Measurements from ENCODE around the gene MXRA7. TPM values are rescaled to one million over a fixed set of nuclear protein-coding genes. Genes with fewer than 3 reads are reported as not detected.

Gene MXRA7, protein sequence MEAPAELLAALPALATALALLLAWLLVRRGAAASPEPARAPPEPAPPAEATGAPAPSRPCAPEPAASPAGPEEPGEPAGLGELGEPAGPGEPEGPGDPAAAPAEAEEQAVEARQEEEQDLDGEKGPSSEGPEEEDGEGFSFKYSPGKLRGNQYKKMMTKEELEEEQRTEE
- total RNA-seq (2022) (33.6 and 35.1 TPM in 2 replicates), Bru-seq, nascent RNA (percentile 44 among the genes with signal in this experiment), BruChase-seq, experiment 1, labeled RNA remaining after a 6-hour chase (percentile 48 among the genes with signal in this experiment), BruChase-seq, experiment 2, labeled RNA remaining after a 2-hour chase (percentile 47 among the genes with signal in this experiment)
- long read RNA-seq, full-length matches to known transcripts, result 109 of 115 reads
- long read RNA-seq, partial matches to known transcripts, result 1 of 115 reads
- long read RNA-seq, other reads (novel, unspliced or antisense), result 5 of 115 reads

DNA sequence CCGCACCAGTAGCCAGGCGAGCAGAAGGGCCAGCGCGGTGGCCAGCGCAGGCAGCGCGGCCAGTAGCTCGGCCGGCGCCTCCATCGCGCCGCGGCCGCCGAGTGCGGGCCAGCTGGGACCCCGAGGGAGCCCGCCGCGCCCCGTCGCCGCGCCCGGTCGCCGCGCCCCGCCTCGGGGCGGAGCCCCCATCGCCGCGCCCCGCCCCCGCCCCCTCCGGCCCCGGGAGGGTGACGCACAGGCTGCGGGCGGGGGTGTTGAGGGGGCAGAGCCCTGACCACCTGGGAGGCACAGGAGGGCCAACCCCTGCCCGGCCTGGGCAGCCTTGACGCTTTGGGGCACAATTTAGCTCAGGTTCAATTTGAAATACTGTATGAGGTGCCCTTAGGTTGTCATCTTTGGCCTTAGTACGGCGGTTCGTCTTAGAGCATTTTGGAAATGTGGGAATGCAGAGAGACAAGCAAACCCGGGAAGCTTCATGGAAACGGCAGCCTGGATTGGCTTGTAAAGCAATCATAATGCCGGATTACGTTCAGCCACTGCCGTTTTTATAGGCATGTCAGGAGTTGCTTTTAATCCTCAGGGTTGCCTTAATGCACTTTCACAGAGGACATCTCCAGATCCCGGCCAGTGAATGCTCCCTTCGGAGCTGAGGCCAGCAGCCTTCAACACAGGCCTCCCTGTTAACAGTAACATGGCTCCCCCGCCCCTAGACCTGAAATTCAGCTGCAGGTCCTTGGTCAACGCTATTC lies at the start of gene MXRA7:
TSS of gene MXRA7 (minus strand) at position 103 of the 749 bp plus-strand sequence. CDS start at position 84, 19 bp downstream.
- H3K4me3 Mint-ChIP-seq (ENCODE audit: unreplicated experiment), result peak within 1 kb of the TSS; percentile 76
- intact Hi-C loops (cut with micrococcal nuclease), result loop anchor here (10.0 kb wide), 1 partner anchor 156 kb away; no protein-coding TSS in a partner anchor
- no TSS peak for BruUV-seq (replicated peaks)
- peaks cover 9% of the 10 kb centered on the region for H3K4me1 Mint-ChIP-seq (ENCODE audit: insufficient read depth, unreplicated experiment)
- H3K9me3 Mint-ChIP-seq (ENCODE audit: unreplicated experiment), result no peaks in the 10 kb centered on the region
- TF ChIP-seq, protein P1, sequence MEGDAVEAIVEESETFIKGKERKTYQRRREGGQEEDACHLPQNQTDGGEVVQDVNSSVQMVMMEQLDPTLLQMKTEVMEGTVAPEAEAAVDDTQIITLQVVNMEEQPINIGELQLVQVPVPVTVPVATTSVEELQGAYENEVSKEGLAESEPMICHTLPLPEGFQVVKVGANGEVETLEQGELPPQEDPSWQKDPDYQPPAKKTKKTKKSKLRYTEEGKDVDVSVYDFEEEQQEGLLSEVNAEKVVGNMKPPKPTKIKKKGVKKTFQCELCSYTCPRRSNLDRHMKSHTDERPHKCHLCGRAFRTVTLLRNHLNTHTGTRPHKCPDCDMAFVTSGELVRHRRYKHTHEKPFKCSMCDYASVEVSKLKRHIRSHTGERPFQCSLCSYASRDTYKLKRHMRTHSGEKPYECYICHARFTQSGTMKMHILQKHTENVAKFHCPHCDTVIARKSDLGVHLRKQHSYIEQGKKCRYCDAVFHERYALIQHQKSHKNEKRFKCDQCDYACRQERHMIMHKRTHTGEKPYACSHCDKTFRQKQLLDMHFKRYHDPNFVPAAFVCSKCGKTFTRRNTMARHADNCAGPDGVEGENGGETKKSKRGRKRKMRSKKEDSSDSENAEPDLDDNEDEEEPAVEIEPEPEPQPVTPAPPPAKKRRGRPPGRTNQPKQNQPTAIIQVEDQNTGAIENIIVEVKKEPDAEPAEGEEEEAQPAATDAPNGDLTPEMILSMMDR (IDR thresholded peaks at IDR 0.05; ENCODE audit: unreplicated experiment), result no peak
- POLR2A ChIA-PET, result interaction anchor here (0.6 to 2.7 kb wide), 10 partner anchors 15 to 653 kb away, joined by 3 to 14 read pairs (median 4); partner anchors contain the start of genes JMJD6 and METTL23
- peak; percentile 66 for DNase-seq (ENCODE audit: unreplicated experiment)
- no peaks in the 10 kb centered on the region for H3K27me3 Mint-ChIP-seq (ENCODE audit: insufficient read depth, unreplicated experiment)
- H3K36me3 Mint-ChIP-seq (ENCODE audit: insufficient read depth, unreplicated experiment), result peaks cover 36% of the 10 kb centered on the region
- H3K27ac Mint-ChIP-seq (ENCODE audit: low read depth, unreplicated experiment), result peak within 1 kb of the TSS; percentile 39
- CTCF ChIA-PET, result interaction anchor here (0.6 to 1.2 kb wide), 2 partner anchors 30 to 40 kb away, joined by 3 to 5 read pairs; no protein-coding TSS in a partner anchor

DNA sequence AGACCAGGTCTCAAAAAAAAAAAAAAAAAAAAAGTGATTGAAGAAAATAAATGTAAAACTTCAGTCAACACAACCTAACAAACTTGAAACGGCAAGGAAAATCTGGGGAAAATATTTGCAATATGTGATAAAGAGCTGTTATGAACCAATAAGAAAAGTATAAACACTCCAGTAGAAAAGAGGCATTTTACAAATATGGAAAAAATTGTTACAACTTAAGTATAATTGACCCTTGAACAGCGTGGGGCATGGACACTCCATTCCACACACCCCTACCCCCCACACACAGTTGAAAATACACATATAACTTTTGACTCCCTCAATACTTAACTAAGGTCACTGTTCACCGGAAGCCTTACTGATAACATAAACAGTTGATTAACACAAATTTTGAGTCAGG lies 47.8 kb upstream of the MXRA7 start:
- Mint-ChIP-seq H3K27me3 (ENCODE audit: insufficient read depth, unreplicated experiment) (no peaks in the 10 kb centered on the region), H3K4me3 (ENCODE audit: unreplicated experiment) (no peak overlapping the region), H3K4me1 (ENCODE audit: insufficient read depth, unreplicated experiment) (peaks cover 5% of the 10 kb centered on the region), H3K27ac (ENCODE audit: low read depth, unreplicated experiment) (no peak overlapping the region), H3K9me3 (ENCODE audit: unreplicated experiment) (no peaks in the 10 kb centered on the region), H3K36me3 (ENCODE audit: insufficient read depth, unreplicated experiment) (peaks cover 17% of the 10 kb centered on the region)
- no peak for DNase-seq (ENCODE audit: unreplicated experiment)
- no TSS peak for BruUV-seq (replicated peaks)
- TF ChIP-seq, protein P1 (IDR thresholded peaks at IDR 0.05; ENCODE audit: unreplicated experiment), result no peak
- intact Hi-C loops (cut with micrococcal nuclease), result no loop called here
- ChIA-PET POLR2A (interaction anchor here (0.6 to 1.0 kb wide), 3 partner anchors 14 to 32 kb away, joined by 3 to 4 read pairs (median 3); partner anchors contain the start of gene METTL23), CTCF (interaction anchor here (0.9 kb wide), 1 partner anchor 308 kb away, joined by 5 read pairs; no protein-coding TSS in a partner anchor)

DNA sequence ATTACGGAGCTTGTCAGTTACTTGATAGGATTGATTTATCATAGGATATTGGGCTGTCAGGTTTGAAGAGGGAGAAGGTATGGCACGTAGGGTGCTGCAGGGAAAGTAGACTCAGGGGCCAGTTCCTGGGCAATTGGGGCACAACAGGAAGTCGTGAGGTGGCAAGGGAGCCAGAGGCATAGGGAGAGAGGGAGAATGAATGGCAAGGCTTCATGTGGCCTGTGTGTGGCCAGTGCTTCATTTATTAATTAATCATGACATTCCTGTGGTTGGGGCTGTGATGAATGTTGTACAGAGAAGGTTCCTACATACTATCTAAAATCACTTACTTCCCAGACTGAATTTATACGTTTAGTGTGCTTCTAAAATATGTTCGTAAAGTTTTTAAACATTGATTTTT lies 46.5 kb upstream of the MXRA7 start:
- no peaks in the 10 kb centered on the region for H3K9me3 Mint-ChIP-seq (ENCODE audit: unreplicated experiment)
- intact Hi-C loops (cut with micrococcal nuclease), result no loop called here
- ChIA-PET POLR2A (no interaction called here), CTCF (no interaction called here)
- H3K36me3 Mint-ChIP-seq (ENCODE audit: insufficient read depth, unreplicated experiment), result peaks cover 17% of the 10 kb centered on the region
- H3K4me3 Mint-ChIP-seq (ENCODE audit: unreplicated experiment), result no peak overlapping the region
- no TSS peak for BruUV-seq (replicated peaks)
- no peaks in the 10 kb centered on the region for H3K27me3 Mint-ChIP-seq (ENCODE audit: insufficient read depth, unreplicated experiment)
- no peak for DNase-seq (ENCODE audit: unreplicated experiment)
- H3K27ac Mint-ChIP-seq (ENCODE audit: low read depth, unreplicated experiment), result no peak overlapping the region
- TF ChIP-seq, protein P1 (IDR thresholded peaks at IDR 0.05; ENCODE audit: unreplicated experiment), result no peak
- H3K4me1 Mint-ChIP-seq (ENCODE audit: insufficient read depth, unreplicated experiment), result peaks cover 5% of the 10 kb centered on the region

DNA sequence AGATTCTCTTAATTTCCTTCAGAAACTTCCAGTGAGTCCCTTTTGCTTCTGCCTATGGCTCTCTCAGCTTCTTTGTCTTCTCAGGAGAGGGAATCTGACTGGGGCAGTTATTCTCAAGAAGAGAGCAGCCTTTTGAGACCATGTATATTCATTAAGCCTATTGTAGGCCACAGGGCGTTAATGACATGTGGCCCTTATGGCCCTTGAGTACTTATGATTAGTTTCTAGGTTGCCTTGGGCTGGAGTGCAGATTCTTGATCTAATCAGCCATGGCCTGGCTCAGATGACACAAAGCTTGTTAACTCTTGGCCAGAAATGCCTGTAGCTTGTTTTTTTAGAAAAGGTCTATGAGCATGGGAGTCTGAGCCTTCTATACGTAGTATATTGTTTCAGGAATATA lies 44.5 kb upstream of the MXRA7 start:
- Mint-ChIP-seq H3K4me3 (ENCODE audit: unreplicated experiment) (no peak overlapping the region), H3K27me3 (ENCODE audit: insufficient read depth, unreplicated experiment) (no peaks in the 10 kb centered on the region), H3K4me1 (ENCODE audit: insufficient read depth, unreplicated experiment) (peaks cover 5% of the 10 kb centered on the region), H3K27ac (ENCODE audit: low read depth, unreplicated experiment) (no peak overlapping the region), H3K36me3 (ENCODE audit: insufficient read depth, unreplicated experiment) (peaks cover 21% of the 10 kb centered on the region), H3K9me3 (ENCODE audit: unreplicated experiment) (no peaks in the 10 kb centered on the region)
- TF ChIP-seq, protein P1 (IDR thresholded peaks at IDR 0.05; ENCODE audit: unreplicated experiment), result no peak
- DNase-seq (ENCODE audit: unreplicated experiment), result no peak
- ChIA-PET CTCF (interaction anchor here (0.6 to 1.1 kb wide), 6 partner anchors 12 to 1232 kb away, joined by 3 to 7 read pairs (median 4); no protein-coding TSS in a partner anchor), POLR2A (interaction anchor here (0.7 to 0.8 kb wide), 2 partner anchors 9 to 17 kb away, joined by 3 to 4 read pairs; partner anchors contain the start of gene MFSD11)
- BruUV-seq (replicated peaks), result no TSS peak
- intact Hi-C loops (cut with micrococcal nuclease), result no loop called here
